ENCODE results near the gene KLHL21.
"Not testable (repeated sequence)": the region's sequence is repeated elsewhere in the genome, so short reads cannot be mapped to it uniquely, and the experiment has no call there.

KLHL21 gene

DNA sequence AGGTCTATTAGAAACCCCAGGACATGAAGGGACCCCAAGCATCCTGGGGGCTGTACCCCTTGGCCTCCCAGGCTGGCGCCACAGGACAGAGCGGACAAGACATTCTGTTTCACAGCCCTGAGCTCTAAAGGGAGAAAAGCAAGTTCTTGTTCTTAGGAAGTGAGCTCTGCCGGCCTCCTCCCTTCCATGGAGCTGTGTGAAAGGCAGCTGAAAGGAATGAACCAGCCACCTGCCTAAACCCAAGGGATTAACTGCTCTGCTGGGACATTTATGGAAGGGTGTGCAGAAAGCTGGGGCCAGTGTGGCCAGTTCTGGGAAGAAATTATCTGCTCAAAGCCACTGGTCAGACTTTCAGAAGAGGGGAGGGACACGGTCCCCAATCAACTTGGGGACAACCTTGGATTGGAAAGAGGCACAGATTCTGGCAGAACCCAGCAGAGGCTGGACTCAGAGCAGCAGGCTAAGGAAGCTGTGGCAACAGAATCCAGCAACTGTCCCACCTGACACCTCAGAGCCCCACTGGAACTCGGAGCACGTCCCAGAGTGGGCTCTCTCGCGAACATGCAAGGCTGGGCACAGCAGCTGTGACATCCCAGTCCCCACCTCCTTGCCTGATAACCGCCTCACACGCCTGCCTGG is 2.1 kb downstream of the KLHL21 start:
- no peak for DNase-seq (ENCODE audit: low read depth in 2 of 3, low spot score in 2 of 3)

DNA sequence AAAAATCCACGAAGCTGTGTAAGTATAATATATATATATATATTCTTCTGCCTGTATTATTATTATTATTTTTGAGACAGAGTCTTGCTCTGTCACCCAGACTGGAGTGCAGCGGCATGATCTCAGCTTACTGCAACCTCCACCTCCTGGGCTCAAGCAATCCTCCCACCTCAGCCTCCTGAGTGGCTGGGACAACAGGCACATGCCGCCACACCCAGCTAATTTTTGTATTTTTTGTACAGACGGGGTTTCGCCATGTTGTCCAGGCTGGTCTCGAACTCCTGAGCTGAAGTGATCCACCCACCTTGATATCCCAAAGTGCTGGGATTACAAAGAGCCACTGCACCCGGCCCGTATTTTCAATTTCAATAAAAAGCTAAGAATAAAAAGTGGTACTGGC is 2.7 kb downstream of the KLHL21 start:
- DNase-seq (ENCODE audit: low read depth in 2 of 3, low spot score in 2 of 3), result not testable (repeated sequence)

DNA sequence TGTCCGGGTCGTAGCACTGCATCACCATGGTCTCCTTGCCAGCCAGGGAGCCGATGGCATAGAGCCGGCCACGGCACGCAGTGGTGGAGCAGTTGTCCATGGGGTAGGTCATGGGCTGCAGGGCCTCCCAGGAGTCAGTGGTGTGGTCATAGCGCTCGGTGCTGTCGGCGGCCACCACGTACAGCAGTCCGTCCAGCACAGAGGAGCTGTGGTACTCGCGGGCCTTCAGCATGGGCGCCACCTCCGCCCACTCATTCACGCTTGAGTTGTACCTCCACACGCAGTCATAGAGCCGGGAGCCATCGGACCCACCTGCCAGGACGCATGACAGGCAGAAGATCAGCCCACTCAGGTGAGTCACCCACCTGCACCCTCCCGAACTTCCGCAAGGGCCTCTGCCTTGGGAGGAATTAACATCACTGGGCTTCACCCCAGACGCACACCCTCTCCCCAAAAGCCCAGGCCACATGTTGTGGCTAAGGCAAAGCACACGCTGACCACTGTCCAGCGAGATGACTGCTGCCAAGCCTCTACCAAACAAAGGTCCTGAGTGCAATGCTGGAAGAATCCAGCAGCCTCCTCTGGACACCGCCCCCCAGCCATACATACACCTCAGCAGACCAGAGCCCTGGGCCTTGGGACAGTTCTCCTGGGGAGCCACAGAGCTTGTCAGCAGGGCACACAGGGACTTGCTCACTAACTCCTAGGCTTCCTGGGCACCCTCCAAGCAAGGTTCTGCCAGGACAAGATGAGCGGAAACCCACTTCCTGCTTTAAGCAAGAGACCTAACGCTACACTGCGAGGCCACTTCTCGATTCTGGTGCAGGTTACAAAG is 3.3 kb downstream of the KLHL21 start:
- no peak for DNase-seq (ENCODE audit: low read depth in 2 of 3, low spot score in 2 of 3)

DNA sequence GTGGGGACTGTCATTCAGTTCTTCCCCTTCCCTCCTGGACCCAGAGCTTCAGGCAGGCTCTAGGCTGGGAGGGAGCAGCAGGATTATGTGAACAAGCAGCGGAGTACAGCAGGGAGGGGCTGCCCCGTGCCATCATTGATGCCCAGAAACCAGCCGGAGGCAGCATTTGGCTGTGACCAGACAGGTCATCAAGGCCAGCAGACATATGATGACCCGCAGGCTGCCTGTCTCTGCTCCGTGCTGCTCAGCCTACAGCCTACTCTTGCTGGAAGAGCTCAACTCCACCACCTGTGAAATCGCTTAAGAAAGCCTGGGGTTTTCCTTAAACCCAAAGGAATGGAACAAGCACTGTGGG is 4.9 kb downstream of the KLHL21 start:
- DNase-seq (ENCODE audit: low read depth in 2 of 3, low spot score in 2 of 3), result no peak

DNA sequence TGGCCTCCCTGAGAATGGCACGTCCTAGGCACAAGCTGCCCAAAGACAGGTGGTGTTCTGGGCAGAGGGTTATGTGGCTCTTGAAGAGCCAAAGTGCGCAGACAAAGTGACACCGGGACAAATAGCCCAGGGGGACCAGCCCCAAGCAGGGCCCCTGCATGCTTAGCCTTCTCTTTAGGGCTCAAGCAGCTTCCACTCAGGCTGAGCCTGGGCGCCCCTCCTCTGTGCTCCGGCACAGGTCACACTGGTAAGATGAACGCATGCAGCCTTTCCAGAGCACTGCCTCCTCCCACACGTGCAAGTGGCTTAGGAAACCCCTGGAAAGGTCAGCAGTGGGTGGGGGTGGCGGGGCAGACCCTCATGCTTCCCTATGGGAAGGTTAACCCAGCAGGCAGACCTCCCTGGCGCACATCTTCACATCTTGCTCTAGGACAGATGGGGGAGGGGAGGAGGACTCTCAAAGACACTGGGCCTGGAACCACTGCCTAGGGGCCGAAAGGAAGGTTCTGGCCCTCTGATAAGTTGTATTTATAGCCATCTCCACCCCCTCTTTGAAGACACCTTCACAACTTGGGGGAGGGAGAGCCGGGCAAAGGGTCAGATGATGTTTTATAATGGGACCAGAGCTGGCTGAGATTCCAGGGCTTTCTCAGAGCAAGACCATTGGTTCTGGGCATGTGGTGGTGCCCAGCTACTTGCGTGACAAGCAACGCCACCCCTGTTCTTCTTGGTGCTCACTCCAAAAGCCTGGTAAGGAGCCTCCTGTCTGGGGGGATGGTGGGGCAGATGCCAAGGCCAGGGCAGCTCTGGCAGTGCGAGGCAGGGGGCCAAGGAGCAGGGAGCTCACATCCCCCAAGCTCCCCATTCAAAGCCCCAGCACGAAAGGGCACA is 5.5 kb downstream of the KLHL21 start:
- DNase-seq (ENCODE audit: low read depth in 2 of 3, low spot score in 2 of 3), result no peak

DNA sequence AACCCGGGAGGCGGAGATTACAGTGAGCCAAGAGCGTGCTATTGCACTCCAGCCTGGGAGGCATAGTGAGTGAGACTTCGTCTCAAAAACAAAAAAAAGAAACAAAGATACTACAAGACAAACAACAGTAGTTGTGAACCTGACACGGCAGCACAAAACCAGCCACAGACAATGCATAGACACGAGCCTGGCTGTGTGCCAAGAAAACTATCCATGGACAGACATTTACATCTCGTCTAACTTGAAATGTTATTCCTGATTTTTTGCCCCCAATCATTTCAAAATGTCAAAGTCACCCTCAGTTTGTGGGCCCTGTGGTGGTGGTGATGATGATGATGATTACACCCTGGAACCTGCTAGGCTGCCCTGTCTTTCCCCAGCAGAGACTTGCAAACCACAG is 6.3 kb downstream of the KLHL21 start:
- DNase-seq (ENCODE audit: low read depth in 2 of 3, low spot score in 2 of 3), result no peak

DNA sequence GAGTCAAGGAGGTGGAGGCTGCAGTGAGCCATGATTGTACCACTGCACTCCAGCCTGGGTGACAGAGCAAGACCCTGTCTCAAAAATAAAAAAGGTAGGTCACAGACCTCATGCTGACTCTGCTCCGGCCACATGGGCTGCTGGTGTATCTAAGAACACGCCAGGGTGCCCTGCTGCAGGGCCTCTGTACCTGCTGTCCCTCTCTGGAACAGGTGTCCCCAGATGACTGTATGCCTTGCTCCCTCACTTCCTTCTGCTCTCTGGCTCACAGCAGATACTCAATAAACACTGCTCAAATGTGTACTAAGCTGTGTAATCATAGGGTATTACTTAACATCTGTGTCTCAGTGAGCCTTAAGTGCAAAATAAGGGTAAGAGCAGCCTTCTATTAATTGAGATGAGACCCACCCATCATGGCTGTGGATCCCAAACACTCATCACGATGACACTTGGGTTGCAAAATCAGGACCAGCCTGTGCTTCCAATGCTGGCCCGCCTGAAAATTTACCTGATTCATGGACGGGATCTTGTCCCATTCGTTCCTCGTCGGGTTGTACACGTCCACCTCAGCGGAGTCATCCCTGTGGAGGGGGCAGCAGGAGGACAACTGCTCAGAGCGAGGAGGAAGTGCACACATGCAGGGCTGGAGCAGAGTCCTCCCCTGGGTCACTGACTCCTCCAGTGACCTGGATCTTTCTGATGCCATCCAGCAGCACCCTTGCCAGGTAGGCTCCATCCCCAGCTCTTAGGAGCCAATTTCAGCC is 7.5 kb downstream of the KLHL21 start:
- DNase-seq (ENCODE audit: low read depth in 2 of 3, low spot score in 2 of 3), result no peak

DNA sequence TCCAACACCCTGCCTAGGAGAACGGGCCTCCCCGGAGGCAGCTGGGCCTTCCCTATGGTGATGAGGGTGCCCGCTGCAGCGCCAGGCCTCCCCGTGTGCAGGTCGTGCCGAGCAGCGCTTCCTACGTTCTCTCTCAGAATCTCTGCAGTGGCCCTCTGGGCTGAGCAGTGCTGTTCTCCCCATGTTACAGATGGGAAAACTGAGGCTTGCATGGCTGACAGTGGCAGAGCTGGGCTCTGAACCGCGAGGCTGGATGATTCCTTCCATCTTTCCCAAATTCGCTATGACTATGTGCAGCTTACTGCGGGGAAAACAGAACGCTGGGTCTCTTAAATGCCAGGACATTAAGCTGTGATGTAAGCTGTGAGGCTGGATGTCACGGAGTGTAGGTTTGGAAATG is 8.9 kb downstream of the KLHL21 start:
- DNase-seq (ENCODE audit: low read depth in 2 of 3, low spot score in 2 of 3), result no peak

DNA sequence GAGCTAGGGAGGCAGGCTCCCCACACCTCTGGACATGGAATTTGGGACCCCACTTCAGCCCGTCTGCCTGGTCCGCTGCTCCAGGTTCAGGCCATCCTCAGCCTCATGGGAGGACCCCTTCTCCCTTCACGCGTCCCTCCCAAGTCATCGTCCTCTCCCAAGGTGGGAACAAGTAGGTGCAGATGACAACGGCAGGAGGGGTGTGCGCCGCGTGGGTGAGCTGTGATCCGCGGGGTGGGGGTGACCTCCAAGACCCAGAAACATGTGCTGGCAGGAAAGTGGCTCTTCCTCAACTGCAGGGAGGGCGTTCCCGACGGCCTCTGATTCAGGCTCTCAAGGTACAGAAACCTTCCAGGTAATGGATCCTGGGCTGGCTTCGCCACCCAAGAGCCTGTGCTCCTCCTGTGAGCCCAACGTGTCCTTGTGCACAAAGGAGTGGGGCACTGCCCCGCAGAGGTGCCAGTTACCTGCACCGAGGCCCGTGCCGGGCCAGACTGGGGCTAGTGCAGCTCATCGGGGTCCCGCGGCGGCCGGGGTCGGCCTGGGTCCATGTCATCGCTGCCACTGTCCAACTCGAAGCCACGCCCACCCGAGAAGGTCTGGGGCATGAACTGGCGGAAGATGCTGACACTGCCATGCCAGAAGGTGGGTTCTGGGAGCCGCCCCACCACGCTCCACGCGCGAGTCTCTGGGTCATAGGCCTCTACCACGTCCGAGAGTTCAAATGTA is 9.6 kb downstream of the KLHL21 start:
- no peak for DNase-seq (ENCODE audit: low read depth in 2 of 3, low spot score in 2 of 3)

DNA sequence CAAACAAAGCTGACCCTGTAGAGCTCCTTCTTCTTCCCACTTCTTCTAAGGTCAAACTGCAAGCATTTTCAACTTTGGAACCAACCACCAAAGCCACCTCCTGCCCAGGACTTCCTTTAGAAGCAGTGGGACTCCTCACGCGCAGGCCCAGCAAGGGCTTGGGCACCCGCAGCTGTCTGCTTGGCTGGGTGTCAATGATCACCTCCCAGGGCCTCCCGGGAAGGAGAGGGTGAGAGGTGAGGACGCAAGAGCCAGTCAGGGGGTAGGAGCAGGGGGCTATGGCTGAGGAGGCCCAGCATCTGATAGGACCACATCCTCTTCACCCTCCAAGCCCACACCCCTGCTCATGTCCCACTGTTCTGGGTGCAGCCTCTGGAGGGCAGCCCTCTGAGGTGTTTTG is 10.2 kb downstream of the KLHL21 start:
- no peak for DNase-seq (ENCODE audit: low read depth in 2 of 3, low spot score in 2 of 3)

DNA sequence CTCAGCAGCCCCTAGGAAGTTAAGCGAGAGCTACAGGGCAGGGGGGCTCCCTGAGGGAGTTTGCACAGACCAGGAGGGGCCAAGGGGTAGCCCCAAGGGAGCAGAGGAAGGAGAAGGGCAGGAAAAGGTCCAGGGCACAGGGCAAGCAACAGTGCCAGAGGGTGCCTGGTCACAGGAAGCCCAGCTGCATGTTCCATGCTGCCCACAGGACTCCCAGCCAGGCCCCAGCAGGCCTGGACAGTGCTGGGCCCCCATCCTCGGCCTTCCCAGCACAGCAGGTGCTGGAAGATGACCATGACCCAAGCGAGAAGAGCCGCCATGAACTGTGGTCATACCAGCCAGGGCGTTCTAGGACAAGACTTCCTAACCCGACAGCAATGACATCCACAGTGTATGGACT is 11.0 kb downstream of the KLHL21 start:
- no peak for DNase-seq (ENCODE audit: low read depth in 2 of 3, low spot score in 2 of 3)

DNA sequence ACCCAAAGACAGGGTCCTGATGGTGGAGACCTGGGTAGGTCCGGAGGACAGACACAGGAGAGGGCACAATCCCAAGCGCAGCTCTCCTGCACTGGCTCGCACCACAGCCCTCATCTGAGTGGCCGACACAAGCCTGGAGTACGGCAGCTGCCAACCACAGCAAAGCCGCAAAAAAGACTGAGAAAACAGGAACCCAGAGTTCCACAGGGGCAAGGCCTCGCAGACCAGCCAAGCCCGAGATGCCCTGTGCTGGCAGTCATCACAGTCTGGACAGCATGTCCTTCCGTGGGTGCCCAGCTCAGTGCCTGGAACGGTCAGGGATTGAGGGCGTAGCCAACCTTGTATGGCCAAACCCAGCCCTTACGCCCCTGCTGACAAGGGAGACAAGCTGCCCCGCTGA is 11.4 kb downstream of the KLHL21 start:
- DNase-seq (ENCODE audit: low read depth in 2 of 3, low spot score in 2 of 3), result no peak

DNA sequence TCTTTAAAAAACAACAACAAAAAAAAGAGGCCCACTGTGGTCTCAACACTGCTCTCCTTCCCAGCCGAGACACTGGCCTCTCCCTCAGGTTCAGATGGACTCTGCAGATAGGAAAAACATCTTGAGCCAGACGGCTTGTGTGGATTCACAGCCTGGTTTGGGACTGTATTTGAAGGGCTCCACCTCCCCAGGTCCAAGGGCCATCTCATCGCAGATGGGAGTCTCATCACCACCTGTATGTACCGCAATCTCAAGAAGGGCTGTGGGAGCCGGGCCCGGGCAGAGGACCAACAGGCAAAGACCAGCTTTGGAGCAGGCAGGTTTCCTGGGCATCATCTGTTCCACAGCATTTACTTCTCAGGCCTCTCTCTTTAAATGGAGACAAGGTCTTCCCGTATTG is 12.6 kb downstream of the KLHL21 start:
- no peak for DNase-seq (ENCODE audit: low read depth in 2 of 3, low spot score in 2 of 3)

DNA sequence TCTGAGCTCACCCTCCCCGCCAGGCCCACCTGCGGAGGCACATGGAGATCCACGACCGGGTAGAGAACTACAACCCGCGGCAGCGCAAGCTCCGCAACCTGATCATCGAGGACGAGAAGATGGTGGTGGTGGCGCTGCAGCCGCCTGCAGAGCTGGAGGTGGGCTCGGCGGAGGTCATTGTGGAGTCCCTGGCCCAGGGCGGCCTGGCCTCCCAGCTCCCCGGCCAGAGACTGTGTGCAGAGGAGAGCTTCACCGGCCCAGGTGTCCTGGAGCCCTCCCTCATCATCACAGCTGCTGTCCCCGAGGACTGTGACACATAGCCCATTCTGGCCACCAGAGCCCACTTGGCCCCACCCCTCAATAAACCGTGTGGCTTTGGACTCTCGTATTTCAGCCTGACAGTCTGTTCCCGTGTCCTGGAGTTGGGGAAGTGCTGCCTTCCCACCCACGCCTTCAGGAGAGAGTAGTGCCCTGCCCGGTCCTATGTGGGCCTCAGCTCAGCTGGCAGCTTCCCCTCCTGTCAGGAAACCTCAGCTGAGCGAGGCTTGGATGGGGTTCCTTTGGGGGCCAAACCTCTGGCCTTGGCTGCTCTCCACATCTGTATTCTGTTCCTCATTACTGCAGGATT is 13.7 kb downstream of the KLHL21 start:
- no peak for DNase-seq (ENCODE audit: low read depth in 2 of 3, low spot score in 2 of 3)

DNA sequence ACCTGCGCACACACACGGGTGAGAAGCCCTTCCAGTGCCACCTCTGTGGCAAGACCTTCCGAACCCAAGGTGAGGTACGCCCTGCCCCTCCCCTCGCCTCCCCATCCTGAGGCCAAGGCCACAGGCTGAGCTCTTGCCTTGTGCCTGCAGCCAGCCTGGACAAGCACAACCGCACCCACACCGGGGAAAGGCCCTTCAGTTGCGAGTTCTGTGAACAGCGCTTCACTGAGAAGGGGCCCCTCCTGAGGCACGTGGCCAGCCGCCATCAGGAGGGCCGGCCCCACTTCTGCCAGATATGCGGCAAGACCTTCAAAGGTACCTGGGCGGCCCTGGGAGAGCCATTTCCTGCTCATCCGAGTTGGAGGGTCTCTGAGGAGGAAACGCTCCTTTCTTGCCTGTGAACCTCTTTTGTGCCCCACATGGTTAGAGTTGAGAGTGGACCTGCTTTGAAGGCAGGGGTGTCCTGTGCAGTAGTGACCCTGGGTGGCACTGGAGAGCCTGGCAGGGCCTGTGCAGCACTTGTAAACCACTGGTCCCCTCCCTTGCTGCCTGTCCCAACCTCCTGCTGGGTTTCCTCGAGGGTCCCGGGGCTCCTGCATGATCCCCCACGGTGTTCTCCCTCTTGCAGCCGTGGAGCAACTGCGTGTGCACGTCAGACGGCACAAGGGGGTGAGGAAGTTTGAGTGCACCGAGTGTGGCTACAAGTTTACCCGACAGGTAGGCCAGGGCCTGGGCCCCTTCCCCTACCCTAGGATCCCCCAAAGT is 14.4 kb downstream of the KLHL21 start:
- no peak for DNase-seq (ENCODE audit: low read depth in 2 of 3, low spot score in 2 of 3)

DNA sequence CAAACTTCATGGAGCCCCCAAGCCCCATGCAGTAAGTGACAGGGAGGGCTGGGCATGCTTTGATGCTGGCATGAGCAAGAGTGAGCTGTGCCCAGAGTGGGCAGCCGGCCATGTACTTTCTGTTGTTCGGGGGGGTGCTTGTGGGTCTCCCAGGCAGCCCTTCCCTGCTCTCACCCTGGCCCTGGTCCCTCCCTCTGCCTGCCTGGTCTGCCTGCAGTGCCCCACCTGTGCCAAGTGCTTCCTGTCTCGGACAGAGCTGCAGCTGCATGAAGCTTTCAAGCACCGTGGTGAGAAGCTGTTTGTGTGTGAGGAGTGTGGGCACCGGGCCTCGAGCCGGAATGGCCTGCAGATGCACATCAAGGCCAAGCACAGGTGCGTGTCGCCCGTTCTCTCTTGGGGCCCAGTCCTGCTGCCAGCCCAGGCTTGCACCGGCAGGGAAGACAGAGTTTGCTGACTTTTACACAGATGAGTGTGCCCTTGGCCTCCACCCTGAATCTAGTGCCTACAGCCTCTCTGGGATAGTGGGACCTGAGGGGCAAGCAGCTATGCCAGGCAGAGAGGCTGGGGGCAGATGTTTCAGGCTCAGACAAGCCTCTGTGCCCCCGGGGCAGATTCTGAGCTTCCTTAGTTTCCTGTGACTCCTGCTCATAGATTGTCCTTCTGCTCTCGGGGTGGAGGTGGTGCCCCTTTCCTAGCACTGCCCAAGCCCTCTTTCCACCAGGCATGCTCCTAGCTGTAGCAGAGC is 15.2 kb downstream of the KLHL21 start:
- DNase-seq (ENCODE audit: low read depth in 2 of 3, low spot score in 2 of 3), result no peak

DNA sequence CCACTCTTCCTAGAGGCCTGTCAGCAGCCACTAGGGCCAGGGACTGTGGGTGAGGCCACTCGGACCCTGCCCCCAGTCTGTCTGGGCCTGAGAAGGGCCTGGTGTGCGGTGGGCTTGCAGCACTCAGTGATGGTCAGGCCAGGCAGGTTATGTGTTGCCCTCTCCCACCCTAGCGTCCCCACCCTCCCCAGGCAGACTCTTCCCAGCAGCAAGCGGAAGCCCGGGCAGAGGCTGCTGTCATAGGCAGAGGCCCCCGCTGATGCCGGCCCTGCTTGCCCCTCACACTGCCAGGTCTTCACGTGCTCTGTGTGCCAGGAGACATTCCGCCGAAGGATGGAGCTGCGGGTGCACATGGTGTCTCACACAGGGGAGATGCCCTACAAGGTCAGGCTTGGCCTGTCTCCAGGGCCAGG is 16.3 kb downstream of the KLHL21 start:
- DNase-seq (ENCODE audit: low read depth in 2 of 3, low spot score in 2 of 3), result no peak

DNA sequence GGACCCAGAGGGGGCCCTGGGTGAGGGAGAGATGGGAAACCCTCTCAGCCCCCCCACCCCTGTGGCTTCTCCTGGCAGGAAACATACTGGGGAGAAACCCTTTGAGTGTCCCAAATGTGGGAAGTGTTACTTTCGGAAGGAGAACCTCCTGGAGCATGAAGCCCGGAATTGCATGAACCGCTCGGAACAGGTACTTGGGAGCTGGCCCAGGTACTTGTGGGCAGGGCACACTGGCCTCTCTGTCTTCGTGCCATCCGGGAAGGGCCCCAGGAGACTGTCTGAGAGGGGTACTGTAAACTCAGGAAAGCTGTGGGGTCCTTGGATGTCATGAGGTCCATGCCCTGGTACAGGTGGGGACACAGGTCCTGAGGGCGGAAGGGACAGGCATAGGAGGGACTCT is 16.8 kb downstream of the KLHL21 start:
- no peak for DNase-seq (ENCODE audit: low read depth in 2 of 3, low spot score in 2 of 3)

Measured in activated CD8-positive, alpha-beta memory T cell treated with anti-CD3 and anti-CD28 coated beads for 48 hours (primary cell).